ENCODE measurements around the gene IRS2.

IRS2 gene

GRCh38 chr13:109807345-109807744 is 21.0 kb upstream of the IRS2 start:
- no peak for DNase-seq (ENCODE audit: low read depth in 3 of 3, low spot score in 1 of 3)

- DNase-seq (ENCODE audit: low read depth in 3 of 3, low spot score in 1 of 3): no peak
Observed at GRCh38 chr13:109804654-109805053, 18.3 kb upstream of the IRS2 start.

GRCh38 chr13:109803825-109804224 is 17.4 kb upstream of the IRS2 start:
- DNase-seq (ENCODE audit: low read depth in 3 of 3, low spot score in 1 of 3): no peak

- no peak for DNase-seq (ENCODE audit: low read depth in 3 of 3, low spot score in 1 of 3)
Observed at GRCh38 chr13:109802936-109803335, 16.6 kb upstream of the IRS2 start.

- DNase-seq (ENCODE audit: low read depth in 3 of 3, low spot score in 1 of 3): no peak
Observed at GRCh38 chr13:109795011-109795410, 8.6 kb upstream of the IRS2 start.

GRCh38 chr13:109794095-109794494 is 7.7 kb upstream of the IRS2 start:
- no peak for DNase-seq (ENCODE audit: low read depth in 3 of 3, low spot score in 1 of 3)

- DNase-seq (ENCODE audit: low read depth in 3 of 3, low spot score in 1 of 3): no peak
Observed at GRCh38 chr13:109792416-109793059, 6.2 kb upstream of the IRS2 start.

- DNase-seq (ENCODE audit: low read depth in 3 of 3, low spot score in 1 of 3): no peak
Observed at GRCh38 chr13:109790942-109791605, 4.7 kb upstream of the IRS2 start.

- no peak for DNase-seq (ENCODE audit: low read depth in 3 of 3, low spot score in 1 of 3)
Observed at GRCh38 chr13:109790086-109790485, 3.7 kb upstream of the IRS2 start.

GRCh38 chr13:109789262-109789661 is 2.9 kb upstream of the IRS2 start:
- DNase-seq (ENCODE audit: low read depth in 3 of 3, low spot score in 1 of 3): no peak

- no peak for DNase-seq (ENCODE audit: low read depth in 3 of 3, low spot score in 1 of 3)
Observed at GRCh38 chr13:109788372-109789111, 2.2 kb upstream of the IRS2 start.

GRCh38 chr13:109787135-109787954 is 962 bp upstream of the IRS2 start:
- no peak for DNase-seq (ENCODE audit: low read depth in 3 of 3, low spot score in 1 of 3)

- DNase-seq (ENCODE audit: low read depth in 3 of 3, low spot score in 1 of 3): no peak
Observed at GRCh38 chr13:109785892-109786450, 412 bp downstream of the IRS2 start.

- no peak for DNase-seq (ENCODE audit: low read depth in 3 of 3, low spot score in 1 of 3)
Observed at GRCh38 chr13:109785141-109785891, 1.1 kb downstream of the IRS2 start.

GRCh38 chr13:109784590-109785140 is 1.7 kb downstream of the IRS2 start:
- DNase-seq (ENCODE audit: low read depth in 3 of 3, low spot score in 1 of 3): peak in 1 of 3 donors; percentile 62

- no peak for DNase-seq (ENCODE audit: low read depth in 3 of 3, low spot score in 1 of 3)
Observed at GRCh38 chr13:109783815-109784589, 2.4 kb downstream of the IRS2 start.

GRCh38 chr13:109783447-109783814 is 3.0 kb downstream of the IRS2 start:
- DNase-seq (ENCODE audit: low read depth in 3 of 3, low spot score in 1 of 3): no peak

GRCh38 chr13:109782823-109783431 is 3.5 kb downstream of the IRS2 start:
- no peak for DNase-seq (ENCODE audit: low read depth in 3 of 3, low spot score in 1 of 3)
